Calu3 (cell line): ENCODE measurements around the gene TEPSIN. TPM values are rescaled to one million over a fixed set of nuclear protein-coding genes. Genes with fewer than 3 reads are reported as not detected.

Experiments used
- BruUV-seq: library from RNA; stranded (reverse); fragments of 400-500 nt; replicated peaks from 2 replicates; lab custom pipeline; 2021; lab: Mats Ljungman, UMichigan
- CTCF ChIA-PET: fragments of 300-600 bp; sonication (Branson Sonifier 250); formaldehyde crosslinking; loops from one replicate; lab custom pipeline; 2022; ENCODE audit warnings: antibody characterized with exemption; lab: Charles Lee
- DNase-seq: peaks from one replicate; pipeline ENCODE4 v3.0.0; 2022
- H3K27ac Mint-ChIP-seq: one replicate; pipeline ENCODE4 v1.8.0; 2022; ENCODE audit warnings: mixed read lengths; ENCODE audit not compliant: unreplicated experiment
- H3K27me3 Mint-ChIP-seq: one replicate; pipeline ENCODE4 v1.8.0; 2022; ENCODE audit warnings: mixed read lengths; ENCODE audit not compliant: unreplicated experiment
- H3K36me3 Mint-ChIP-seq: one replicate; pipeline ENCODE4 v1.8.0; 2022; ENCODE audit warnings: mild to moderate bottlenecking, moderate library complexity, mixed read lengths; ENCODE audit not compliant: insufficient read depth, unreplicated experiment
- H3K4me1 Mint-ChIP-seq: one replicate; pipeline ENCODE4 v1.8.0; 2022; ENCODE audit warnings: mild to moderate bottlenecking, low read depth, mixed read lengths; ENCODE audit not compliant: unreplicated experiment
- H3K4me3 Mint-ChIP-seq: one replicate; pipeline ENCODE4 v1.8.0; 2022; ENCODE audit warnings: mild to moderate bottlenecking, low read depth, moderate library complexity, mixed read lengths; ENCODE audit not compliant: unreplicated experiment
- H3K9me3 Mint-ChIP-seq: one replicate; pipeline ENCODE4 v1.8.0; 2022; ENCODE audit warnings: low read depth, mixed read lengths; ENCODE audit not compliant: unreplicated experiment
- CTCF ChIP-seq: fragments of 200-600 bp; IDR thresholded peaks from one replicate; pipeline ENCODE4 v1.8.0; 2022; ENCODE audit warnings: antibody characterized with exemption; ENCODE audit not compliant: unreplicated experiment
- intact Hi-C: fragments of 100-400 bp; cut with micrococcal nuclease; formaldehyde crosslinking; loops from one replicate; pipeline ENCODE4 v1.10.0; 2022; ENCODE audit not compliant: unreplicated experiment
- total RNA-seq: library from RNA; stranded (reverse); gene quantifications from 2 replicates; pipeline ENCODE4 v1.2.3, GENCODE V29; 2022

The TEPSIN gene
- total RNA-seq, 1 experiment from 2014 or later, result 37.0 TPM

GRCh38 chr17:81196505-81197408 is 42.1 kb downstream of the TEPSIN start:
- CTCF ChIA-PET, result interaction anchor here (0.7 kb wide), 1 partner anchor 250 kb away, joined by 3 read pairs; no protein-coding TSS in a partner anchor
- Mint-ChIP-seq H3K9me3 (no peaks in the 10 kb centered on the region), H3K27me3 (no peaks in the 10 kb centered on the region), H3K4me3 (no peak overlapping the region), H3K4me1 (no peaks in the 10 kb centered on the region), H3K36me3 (no peaks in the 10 kb centered on the region), H3K27ac (no peak overlapping the region)
- intact Hi-C loops, result no loop called here
- BruUV-seq, result no TSS peak
- TF ChIP-seq CTCF, result no peak
- DNase-seq, result no peak

- no TSS peak for BruUV-seq
- no peak for TF ChIP-seq CTCF
- Mint-ChIP-seq H3K4me1 (no peaks in the 10 kb centered on the region), H3K27me3 (no peaks in the 10 kb centered on the region), H3K9me3 (no peaks in the 10 kb centered on the region), H3K4me3 (no peak overlapping the region), H3K36me3 (peaks cover 3% of the 10 kb centered on the region), H3K27ac (no peak overlapping the region)
- CTCF ChIA-PET, result interaction anchor here (0.6 to 0.7 kb wide), 3 partner anchors 10 to 251 kb away, joined by 3 to 10 read pairs (median 3); no protein-coding TSS in a partner anchor
- no peak for DNase-seq
- intact Hi-C loops, result no loop called here
Measured at GRCh38 chr17:81195941-81196495, 42.8 kb downstream of the TEPSIN start.

- Mint-ChIP-seq H3K27ac (no peak overlapping the region), H3K36me3 (peaks cover 4% of the 10 kb centered on the region), H3K27me3 (no peaks in the 10 kb centered on the region), H3K4me3 (no peak overlapping the region), H3K4me1 (no peaks in the 10 kb centered on the region), H3K9me3 (no peaks in the 10 kb centered on the region)
- TF ChIP-seq CTCF, result no peak
- CTCF ChIA-PET, result interaction anchor here (0.5 to 0.7 kb wide), 3 partner anchors 10 to 1573 kb away, joined by 3 to 10 read pairs (median 5); no protein-coding TSS in a partner anchor
- no peak for DNase-seq
- BruUV-seq, result no TSS peak
- intact Hi-C loops, result no loop called here
Measured at GRCh38 chr17:81194941-81195901, 43.6 kb downstream of the TEPSIN start.

DNA sequence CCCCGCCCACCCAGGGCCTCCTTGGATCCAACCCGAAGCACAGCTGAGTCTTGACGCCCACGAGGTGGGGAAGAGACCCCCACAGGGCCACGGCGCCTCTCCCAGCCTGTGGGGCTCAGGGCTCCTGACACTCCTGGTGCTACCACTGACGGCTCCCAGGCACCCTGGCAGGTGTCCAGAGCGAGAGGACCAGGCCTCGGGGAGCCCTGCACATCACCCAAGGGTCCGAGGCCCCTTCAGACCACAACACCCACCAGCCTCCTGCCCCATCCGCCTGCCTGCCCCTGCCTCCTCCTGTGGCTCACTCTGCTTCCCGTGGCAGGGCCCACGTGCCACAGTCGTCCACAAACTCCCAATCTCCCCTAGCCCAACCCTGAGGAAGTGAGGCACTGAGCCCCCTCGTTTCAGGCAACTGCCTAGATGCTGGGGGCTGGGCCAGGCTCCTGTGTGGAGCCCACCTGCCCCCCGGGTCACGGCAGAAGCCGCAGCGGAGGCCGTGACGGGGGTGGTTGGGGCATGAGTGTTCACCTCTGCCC is 44.6 kb downstream of the TEPSIN start:
- no TSS peak for BruUV-seq
- no peak for TF ChIP-seq CTCF
- H3K9me3 Mint-ChIP-seq, result no peaks in the 10 kb centered on the region
- H3K36me3 Mint-ChIP-seq, result peaks cover 4% of the 10 kb centered on the region
- no peak overlapping the region for H3K4me3 Mint-ChIP-seq
- no peak for DNase-seq
- CTCF ChIA-PET, result no interaction called here
- no peak overlapping the region for H3K27ac Mint-ChIP-seq
- intact Hi-C loops, result no loop called here
- no peaks in the 10 kb centered on the region for H3K27me3 Mint-ChIP-seq
- H3K4me1 Mint-ChIP-seq, result no peaks in the 10 kb centered on the region
